Right ventricle myocardium superior (tissue), 1 donor: ENCODE data around the gene VASH2. TPM values are rescaled to one million over a fixed set of nuclear protein-coding genes. Genes with fewer than 3 reads are reported as not detected.
"Not testable (repeated sequence)": the region's sequence is repeated elsewhere in the genome, so short reads cannot be mapped to it uniquely, and the experiment has no call there.

Source experiments
- ATAC-seq: fragments of 200-7000 bp; cut with Tn5 transposase; one replicate; pipeline ENCODE4 v1.9.1; 2020; ENCODE audit warnings: mild to moderate bottlenecking; ENCODE audit not compliant: poor library complexity
- DNase-seq: peaks from one replicate; pipeline ENCODE4 v3.0.0-alpha.2; 2020
- intact Hi-C: fragments of 100-400 bp; cut with DNase I; formaldehyde crosslinking; loops from one replicate; pipeline ENCODE4 v1.11.2; 2022
- total RNA-seq: library from RNA; stranded (reverse); fragmentation: NEBNext Ultra II Directional; extraction: Animal tissue kit (Norgen Biotek cat#: 25700); gene quantifications from one replicate; pipeline ENCODE4 v1.2.1, GENCODE V29; 2021
- donor health status: DM: no; HTN: yes; CAD: no; lungs with severe emphysema.

Gene VASH2
- total RNA-seq, 1 donor from 2014 or later: 2.2 TPM

DNA sequence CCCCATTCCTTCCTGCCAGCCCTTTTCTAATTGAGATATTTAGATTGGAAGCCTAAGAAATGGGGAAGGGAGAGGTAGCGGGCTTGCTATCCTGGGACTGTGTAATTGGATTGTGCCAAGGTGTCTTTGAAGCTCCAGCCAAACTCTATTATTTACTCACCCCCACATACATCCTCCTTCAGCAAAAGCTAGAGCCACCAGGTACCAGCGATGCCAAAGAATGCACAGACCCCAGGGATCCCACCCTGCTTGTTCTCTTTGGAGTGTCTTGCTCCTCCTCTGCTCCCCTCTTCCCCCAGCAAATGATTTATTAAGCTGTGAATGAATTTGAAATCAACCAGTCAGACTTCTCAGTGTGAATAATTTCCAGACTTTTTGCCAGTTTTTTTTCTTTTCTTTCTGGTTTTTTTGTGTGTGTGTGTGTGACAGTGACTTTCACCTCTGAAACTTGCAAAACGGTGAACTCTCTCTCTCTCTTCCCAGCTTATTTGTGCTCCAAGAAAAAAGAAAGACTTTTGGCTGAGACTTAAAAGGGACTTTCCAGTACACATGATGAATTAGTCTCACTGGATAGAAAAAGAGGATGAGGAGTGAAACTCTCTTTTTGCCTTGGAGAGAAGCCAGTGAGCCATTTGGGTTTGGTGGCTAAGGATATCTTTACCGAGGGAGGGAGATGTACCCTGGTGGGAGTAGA is 1.8 kb downstream of the VASH2 start:
- no peak for ATAC-seq
- intact Hi-C loops: no loop called here

DNA sequence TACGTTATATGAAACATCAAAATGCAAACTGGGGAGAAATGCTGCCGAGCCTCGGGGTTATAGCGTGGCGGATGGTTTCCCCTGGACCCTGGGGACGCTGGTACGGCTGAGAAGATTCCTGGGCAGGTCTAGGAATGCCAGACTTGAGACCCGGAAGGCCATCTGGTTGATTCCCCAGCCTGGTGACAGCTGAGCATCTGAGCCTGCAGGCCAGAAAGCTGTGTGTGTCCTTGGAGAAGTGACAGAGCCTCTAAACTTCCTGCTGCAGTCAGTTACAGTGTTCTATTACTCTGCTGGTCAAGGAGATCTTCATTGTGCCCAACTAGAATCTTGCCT is 2.3 kb downstream of the VASH2 start:
- intact Hi-C loops: no loop called here
- ATAC-seq (no peak), DNase-seq (no peak)

More for the DNA sequence above, 1.8 kb downstream of the VASH2 start:
- no peak for DNase-seq

DNA sequence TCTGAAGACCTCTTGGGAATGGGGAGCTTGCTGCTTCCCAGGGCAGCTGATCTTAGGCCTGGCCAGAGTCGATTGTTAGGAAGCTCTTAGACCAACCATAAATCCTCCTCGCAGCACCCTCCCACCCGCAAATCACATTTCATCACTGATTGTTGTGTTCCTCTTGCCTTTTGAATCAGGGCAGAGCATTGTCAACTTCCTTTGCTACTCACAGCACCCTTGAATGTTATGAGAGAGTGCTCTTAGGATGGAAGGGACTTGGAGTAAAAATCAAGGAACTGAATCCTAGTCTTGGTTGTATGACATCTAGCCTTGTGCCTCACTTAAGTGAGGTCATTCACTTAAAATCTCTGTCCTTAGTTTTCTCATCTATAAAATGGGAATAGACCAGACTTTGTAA is 3.0 kb downstream of the VASH2 start:
- ATAC-seq (no peak), DNase-seq (no peak)
- intact Hi-C loops: no loop called here

DNA sequence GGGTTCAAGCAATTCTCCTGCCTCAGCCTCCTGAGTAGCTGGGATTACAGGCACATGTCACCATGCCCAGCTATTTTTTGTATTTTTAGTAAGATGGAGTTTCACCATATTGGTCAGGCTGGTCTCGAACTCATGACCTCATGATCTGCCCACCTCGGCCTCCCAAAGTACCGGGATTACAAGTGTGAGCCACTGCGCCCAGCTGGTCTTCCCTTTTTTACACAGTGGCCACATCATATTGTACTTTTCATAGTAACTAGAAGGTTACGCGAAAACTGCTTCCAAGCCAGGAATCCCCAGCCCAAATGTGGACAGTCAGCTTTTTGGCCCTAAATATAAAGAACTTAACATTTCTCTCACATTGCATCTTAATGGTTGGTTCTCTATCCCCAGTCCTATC is 4.2 kb downstream of the VASH2 start:
- intact Hi-C loops: no loop called here
- no peak for ATAC-seq
- no peak for DNase-seq

DNA sequence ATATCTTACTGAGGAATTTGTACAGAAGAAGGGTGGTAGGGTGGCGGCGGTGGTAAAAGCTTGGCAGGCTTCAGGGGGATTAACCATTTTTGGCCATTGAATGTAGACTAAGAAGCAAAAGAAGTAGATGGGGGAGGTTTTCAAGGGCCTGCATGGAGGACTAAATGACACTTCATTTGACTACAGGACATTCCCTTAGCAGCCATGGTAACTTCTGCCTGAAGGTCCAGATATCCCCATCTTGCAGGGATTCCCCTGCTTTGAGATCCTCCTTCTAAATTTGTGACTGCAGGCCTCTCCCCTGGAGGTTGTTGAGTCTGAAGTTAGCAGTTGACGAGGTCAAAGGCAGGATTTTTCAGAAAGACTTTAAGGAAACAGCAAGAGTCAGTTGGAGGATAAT is 4.8 kb downstream of the VASH2 start:
- no peak for ATAC-seq
- DNase-seq: no peak
- intact Hi-C loops: no loop called here

DNA sequence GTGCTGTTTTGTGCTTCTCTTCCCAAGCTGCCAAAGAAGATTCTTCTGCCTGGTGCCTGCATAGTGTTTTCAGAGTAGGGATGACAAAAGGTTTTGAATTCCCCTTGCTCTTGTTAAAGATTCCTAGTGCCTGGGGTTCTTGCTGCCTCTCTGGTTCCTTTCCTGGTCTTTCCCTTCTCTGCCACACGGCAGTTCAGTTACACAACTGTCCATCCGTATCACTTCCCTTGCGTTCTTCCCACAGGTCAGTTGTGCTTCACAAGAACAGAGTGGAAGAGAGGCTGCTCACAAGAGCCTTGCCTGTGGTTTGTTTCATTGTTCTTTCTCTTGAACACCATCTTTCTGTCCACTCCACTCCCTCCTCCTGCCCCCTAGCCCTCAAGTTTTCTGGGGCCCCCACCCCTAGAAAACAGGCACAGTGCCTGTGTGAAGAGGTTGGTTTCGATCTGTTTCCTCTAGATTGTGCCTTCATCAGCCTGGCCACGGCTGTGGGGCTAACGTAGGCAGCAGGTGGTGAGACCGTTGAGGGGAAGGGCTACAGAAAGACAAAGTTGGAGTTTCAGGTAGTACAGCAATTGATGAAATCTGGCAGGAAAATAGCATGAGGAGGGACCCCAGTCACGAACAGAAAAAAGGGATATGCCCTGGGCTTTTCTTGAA is 5.8 kb downstream of the VASH2 start:
- DNase-seq (no peak), ATAC-seq (no peak)
- intact Hi-C loops: no loop called here

DNA sequence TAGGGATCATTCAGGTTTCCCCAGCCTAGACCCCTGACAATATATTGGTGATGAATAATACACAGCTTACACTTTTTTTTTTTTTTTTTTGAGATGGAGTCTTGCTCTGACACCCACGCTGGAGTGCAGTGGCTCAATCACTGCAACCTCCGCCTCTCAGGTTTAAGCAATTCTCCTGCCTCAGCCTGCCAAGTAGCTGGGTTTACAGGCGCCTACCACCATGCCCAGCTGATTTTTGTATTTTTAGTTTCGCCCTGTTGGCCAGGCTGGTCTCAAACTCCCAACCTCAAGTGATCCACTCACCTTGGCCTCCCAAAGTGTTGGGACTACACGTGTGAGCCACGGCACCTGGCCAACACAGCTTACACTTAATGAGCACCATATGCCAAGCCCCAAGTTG is 7.2 kb downstream of the VASH2 start:
- DNase-seq (no peak), ATAC-seq (no peak)
- intact Hi-C loops: no loop called here

DNA sequence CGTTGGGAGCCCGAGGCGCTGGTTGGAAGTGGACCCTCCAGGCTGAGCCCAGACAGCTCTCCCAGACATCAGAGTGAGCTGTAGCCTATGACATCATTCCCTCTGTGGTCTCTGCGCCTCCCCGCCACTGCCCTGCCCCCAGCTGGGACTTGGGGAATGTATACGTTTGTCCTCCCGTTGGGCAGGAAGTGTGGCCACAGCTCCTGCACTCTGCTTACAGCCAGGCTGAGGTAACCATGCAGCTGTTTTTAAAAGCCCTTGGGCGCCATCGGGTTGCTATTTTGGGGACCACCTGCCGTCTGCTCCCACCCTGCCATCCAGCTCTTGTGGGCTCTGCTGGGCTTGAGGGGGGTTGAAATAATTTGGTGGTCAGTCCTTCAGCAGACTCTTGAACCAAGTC is 7.8 kb downstream of the VASH2 start:
- intact Hi-C loops: no loop called here
- ATAC-seq: no peak
- no peak for DNase-seq

DNA sequence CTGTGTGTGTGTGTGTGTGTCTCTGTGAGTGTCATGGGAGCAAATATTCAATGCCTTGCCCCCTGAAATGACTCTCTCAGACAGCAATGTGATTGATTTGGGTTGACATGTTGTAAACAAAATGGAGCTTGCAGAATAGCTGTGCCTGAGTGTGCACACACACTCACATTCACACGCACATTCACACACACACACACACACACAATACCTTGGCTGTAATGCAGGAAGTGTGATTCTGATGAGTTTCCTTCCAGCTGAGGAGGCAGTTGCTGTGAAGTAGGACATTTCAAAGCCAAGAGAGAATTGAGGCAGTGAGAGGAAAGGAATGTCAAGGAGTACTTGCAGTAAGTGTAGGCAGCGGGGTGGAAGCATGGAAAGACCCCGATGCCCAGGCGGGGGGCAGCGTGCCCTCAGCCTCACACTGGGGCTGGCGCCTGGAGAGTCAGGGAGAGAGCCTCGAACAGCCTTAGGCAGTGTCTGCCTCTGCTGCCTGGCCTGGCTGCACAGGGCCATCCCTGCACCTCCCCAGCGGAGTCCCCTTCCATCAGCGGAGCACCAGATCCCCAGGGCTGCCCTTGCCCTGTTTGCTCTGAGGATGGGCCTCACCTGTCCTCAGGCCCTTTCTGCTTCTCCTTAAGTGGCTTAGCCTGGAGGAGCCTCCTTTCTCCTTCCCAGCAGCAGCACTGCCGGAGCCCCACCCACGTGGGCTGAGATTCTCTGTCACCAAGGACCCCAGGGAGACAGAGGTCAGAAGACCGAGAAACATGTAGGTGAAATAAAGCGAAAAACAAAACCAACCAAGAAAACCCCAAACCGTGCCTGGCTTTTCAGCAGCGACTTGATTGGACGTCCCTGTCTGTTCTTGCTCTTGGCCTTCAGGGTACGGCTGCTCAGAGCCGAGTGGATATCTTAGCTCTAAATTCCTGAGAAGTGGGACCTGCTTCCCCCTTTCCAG is 9.2 kb downstream of the VASH2 start:
- ATAC-seq: no peak

DNA sequence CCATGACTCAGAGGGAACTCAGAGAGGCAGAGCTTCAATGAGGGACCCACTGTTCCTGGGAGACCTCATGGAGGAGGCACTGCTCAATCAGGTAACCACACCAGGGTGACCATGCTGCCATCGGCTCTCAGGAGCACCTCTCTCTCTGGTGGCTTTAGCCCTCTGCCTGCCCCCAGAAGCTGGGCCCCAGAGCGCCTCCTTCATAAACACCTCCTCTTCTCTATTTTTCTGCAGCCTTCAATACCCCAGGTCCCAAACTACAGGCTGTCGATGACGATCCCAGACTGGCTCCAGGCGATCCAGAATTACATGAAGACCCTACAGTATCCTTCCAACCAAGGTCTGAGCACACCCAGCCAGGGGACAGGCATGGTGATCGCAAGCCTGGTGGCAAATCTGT is 10.6 kb downstream of the VASH2 start:
- intact Hi-C loops: no loop called here
- DNase-seq: no peak
- no peak for ATAC-seq

More for the DNA sequence above, 9.2 kb downstream of the VASH2 start:
- no peak for DNase-seq
- intact Hi-C loops: no loop called here

DNA sequence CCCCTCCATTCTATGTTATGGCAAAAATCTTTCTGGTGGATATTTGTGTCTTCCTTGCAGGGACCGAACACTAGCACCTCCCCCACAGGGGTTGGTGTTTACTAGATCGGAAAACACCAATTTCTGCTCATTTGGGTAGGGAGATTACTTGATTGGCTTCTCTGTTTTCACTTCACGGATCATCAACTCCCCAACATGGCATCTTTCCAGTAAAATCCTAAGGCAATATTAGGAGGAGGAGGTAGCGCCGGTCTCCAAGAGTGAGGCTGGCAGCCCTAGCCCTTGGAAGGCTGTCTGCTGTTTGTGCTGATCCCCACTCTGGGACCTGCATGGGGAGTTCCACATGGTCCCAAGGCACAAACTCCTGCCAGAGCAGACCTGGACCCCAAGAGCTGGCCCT is 12.2 kb downstream of the VASH2 start:
- ATAC-seq (no peak), DNase-seq (no peak)
- intact Hi-C loops: no loop called here

DNA sequence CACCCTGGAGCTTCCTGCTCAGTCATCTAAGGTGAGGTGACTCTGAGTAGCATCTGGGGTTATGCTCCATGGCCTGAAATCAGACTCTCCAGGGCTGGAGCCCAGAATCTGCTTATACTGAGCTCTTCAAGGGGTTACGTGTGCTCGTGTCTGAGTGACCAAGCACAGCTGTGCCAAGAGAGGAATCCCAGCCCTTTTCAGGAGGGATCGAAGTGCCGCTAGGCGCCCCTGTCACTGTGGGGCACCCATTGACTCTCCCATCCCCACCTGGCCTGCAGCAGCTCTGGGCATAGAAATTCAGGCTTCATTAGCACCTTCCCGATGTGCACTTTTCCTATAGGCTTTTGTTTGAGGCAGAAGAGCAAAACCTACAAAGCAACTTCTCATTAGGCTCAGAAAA is 13.8 kb downstream of the VASH2 start:
- no peak for DNase-seq
- intact Hi-C loops: no loop called here
- no peak for ATAC-seq

DNA sequence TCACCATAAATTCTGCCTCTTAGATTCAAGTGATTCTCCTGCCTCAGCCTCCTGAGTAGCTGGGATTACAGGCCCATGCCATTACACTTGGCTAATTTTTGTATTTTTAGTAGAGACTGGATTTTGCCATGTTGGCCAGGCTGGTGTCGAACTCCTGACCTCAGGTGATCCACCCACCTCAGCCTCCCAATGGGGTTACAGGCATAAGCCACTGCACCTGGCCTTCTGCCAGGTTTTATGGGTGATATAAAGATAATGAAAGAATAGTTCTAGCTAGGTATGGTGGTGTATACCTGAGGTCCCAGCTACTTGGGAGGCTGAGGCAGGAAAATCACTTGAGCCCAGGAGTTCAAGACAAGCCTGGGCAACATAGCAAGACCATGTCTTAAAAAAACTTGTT is 14.7 kb downstream of the VASH2 start:
- DNase-seq, ATAC-seq, intact Hi-C loops: not testable (repeated sequence)

DNA sequence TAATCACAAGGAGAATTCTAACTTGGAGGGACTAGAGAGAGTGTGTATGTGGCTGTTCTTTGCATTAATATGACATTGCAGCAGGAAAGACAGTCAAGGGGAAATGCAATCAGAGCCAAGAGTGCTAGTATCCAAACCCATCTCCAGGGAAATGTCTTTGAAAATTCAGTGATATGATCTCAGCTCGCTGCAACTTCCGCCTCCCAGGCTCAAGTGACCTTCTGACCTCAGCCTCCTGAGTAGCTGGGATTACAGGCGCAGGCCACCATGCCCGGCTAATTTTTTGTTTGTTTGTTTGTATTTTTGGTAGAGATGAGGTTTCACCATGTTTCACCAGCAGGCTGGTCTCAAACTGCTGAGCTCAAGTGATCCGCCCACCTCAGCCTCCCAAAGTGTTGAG is 16.3 kb downstream of the VASH2 start:
- DNase-seq: no peak
- intact Hi-C loops: no loop called here
- ATAC-seq: no peak

DNA sequence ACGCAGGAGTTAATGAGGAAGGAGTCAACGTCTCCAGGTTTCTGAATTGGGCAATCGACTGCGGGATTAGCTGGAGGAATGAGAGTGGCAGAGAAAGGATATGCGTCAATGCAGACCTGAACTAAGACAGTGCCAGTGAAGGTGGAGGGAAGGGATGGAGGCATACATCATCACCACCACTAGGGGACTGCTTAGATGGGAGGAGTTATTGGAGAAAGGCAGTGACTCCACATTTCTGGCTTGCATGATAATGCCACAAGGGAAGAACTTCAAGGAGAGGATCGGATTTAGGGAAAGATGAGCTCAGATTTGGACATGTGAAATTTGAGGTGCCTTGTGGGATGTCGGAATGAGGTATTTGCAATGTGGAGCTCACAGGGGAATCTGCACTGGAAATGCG is 17.5 kb downstream of the VASH2 start:
- intact Hi-C loops: no loop called here
- ATAC-seq: no peak
- DNase-seq: no peak

DNA sequence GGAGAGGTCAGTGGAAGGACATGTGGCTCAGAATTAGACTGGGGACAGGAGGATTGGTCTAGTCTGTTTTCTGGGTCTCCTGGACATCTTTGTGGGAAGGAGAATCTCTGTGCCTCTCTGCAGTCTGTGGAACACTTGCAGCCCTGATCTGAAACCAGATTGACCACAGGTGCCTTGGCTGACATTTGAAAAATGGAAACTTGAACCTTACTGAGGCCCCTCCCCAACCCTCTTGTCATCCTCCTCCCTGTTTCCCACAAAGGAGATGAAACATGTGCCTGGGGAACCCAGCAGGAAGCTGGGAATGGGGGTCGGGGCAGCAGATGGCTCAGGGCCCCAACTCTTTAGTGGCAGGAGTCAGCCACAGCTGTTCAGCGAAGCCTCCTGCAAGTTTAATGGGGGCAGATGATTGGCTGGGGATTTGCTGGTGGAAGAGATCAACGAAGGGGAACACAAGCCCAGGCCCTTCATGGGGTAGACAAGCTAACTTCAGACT is 18.1 kb downstream of the VASH2 start:
- intact Hi-C loops: no loop called here
- ATAC-seq: no peak

DNA sequence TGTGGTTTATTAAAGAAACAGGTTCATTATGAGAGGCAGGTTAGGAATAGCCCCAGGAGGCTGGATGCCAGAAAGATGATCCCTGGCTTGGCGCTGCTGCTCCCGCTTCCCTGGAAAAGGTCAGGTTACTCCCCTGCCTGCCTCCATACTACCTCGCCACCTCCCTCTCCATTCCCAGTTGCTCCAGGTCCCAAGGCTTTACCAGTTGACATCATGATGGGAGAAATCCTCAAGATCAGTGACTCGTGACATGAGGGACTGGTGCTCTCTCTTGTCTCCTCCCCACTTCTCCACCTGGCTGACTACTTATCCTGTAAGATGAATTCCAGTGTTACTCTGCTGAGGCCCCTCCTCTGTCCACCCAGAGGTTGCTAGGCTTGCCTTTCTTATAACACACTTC is 19.7 kb downstream of the VASH2 start:
- ATAC-seq (no peak), DNase-seq (no peak)
- intact Hi-C loops: no loop called here

More for the DNA sequence above, 18.1 kb downstream of the VASH2 start:
- no peak for DNase-seq

DNA sequence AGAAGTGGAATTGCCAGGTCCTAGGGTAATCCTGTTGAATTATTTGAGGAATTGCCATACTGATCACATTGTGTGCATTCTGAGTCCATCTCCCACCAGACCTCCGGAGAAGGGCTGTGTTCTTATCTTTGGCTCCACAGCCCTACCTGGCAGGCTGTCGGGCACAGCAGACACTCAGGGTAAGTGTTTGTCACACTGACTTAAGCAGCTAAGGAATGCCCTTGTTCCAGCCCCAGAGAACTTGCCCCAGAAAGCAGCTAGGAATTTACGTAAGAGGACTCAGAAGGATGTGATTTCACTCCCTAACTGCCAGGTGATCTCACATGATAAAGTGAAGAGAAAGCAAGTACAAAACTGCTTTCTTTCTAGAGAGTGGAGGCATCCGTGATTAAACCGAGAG is 21.0 kb downstream of the VASH2 start:
- DNase-seq: no peak
- no peak for ATAC-seq
- intact Hi-C loops: no loop called here

DNA sequence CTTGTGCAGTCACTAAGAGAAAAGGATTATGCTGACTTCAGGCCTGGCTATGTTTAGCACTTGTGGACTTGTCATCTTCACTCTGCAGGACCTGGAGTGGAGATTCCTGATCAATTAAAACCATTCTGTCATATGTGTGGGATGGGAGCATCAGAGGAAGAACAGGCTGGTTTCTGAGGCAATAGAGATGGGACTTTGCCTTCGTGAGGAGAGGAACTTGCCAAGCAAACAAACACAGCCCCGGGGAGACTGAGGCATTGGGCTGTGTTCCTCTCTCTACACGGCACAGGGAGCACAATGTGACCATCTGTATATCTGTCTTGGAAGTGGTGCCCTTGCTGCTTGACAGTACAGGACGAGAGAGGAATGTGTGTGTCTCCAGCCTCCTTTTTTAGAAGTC is 23.1 kb downstream of the VASH2 start:
- no peak for ATAC-seq

DNA sequence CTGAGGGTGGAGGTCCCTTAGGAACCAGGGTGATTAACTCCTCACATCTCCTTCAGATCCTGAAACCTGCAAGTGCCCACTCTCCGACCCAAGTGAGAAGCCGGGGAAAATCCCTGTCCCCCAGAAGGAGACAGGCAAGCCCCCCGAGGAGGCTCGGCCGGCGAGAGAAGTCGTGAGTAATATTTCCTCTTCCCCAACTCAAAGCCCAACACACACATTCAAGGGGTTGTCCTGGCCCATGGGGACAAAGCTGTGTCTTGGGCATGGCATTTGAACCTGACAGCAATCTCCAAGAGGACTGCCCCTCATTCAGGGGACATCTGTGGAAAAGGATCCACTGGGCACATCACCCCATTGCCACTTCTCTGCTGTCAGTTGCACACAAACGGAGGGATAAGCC is 23.6 kb downstream of the VASH2 start:
- ATAC-seq (no peak), DNase-seq (no peak)
- intact Hi-C loops: no loop called here

More for the DNA sequence above, 23.1 kb downstream of the VASH2 start:
- intact Hi-C loops: no loop called here
- no peak for DNase-seq
